K562 (cell line): ENCODE results near the gene CEP128. TPM values are rescaled to one million over a fixed set of nuclear protein-coding genes. Genes with fewer than 3 reads are reported as not detected.

Experiments used
- ATAC-seq: fragments of 200-7000 bp; cut with Tn5 transposase; 3 replicates; pipeline ENCODE4 v1.9.1; 2020; ENCODE audit warnings: moderate library complexity
- BruUV-seq: library from RNA; stranded (reverse); fragments of 400-500 nt; replicated peaks from 2 replicates; lab custom pipeline; 2021; lab: Mats Ljungman, UMichigan
- CTCF ChIA-PET: fragments of 300-600 bp; formaldehyde crosslinking; extraction: SDS; loops from one replicate; lab custom pipeline; 2021; ENCODE audit warnings: low intra/inter-chr PET ratio; lab: Yijun Ruan, JAX
- POLR2A ChIA-PET: fragments of 300-600, 350-650 bp; sonication (Branson Sonifier 250); formaldehyde crosslinking; extraction: SDS; loops from one replicate; lab custom pipeline; 2021; ENCODE audit warnings: antibody characterized with exemption, inconsistent platforms; lab: Yijun Ruan, JAX
- DNase-seq, 4 experiments: peaks; one replicate each; pipeline versions ENCODE4 v3.0.0 to v3.0.0-alpha.2; 2011 to 2018; ENCODE audit warnings: low spot score in 3 of 4, mixed read lengths in 3 of 4; ENCODE audit errors: extremely low read depth in 1 of 4
- FAIRE-seq: peaks from 2 replicates; lab custom pipeline; 2011; peaks lifted over from hg19 to GRCh38; lab: Jason Lieb, UNC
- H2AFZ ChIP-seq: 2 replicates; pipeline ENCODE4 v1.6.0; 2011; ENCODE audit warnings: low read depth, low read length, control low read depth, inconsistent platforms
- H3K27ac ChIP-seq: fragments of 200-600 bp; 3 replicates; pipeline ENCODE4 v1.8.0; 2011; ENCODE audit warnings: low read depth, mild to moderate bottlenecking, control low read depth, inconsistent platforms, low read length, moderate library complexity, mixed read lengths; ENCODE audit errors: extremely low read depth
- H3K27me3 ChIP-seq, 2 experiments: fragments of 300-600 bp in 1 of 2; 2 replicates in 1 of 2; 3 replicates in 1 of 2; pipeline versions ENCODE4 v1.6.0 to v1.8.0; 2011; ENCODE audit warnings: inconsistent platforms in 2 of 2, low read length in 2 of 2, mild to moderate bottlenecking in 1 of 2, mixed read lengths in 1 of 2, moderate library complexity in 1 of 2; ENCODE audit not compliant: control insufficient read depth in 2 of 2, insufficient read depth in 2 of 2
- H3K36me3 ChIP-seq: fragments of 300-600 bp; 3 replicates; pipeline ENCODE4 v1.8.0; 2011; ENCODE audit warnings: mild to moderate bottlenecking, low read length, inconsistent platforms; ENCODE audit not compliant: control insufficient read depth, insufficient read depth
- H3K4me1 ChIP-seq, 2 experiments: fragments of 200-600 bp in 1 of 2; replicated peaks in 1 of 2; 2 replicates in 1 of 2; 3 replicates in 1 of 2; pipeline versions ENCODE4 v1.5.1 to v1.8.0; 2011; ENCODE audit warnings: inconsistent platforms in 2 of 2, low read length in 2 of 2, mild to moderate bottlenecking in 1 of 2, mixed read lengths in 1 of 2, moderate library complexity in 1 of 2; ENCODE audit not compliant: control insufficient read depth in 2 of 2, insufficient read depth in 2 of 2
- H3K4me2 ChIP-seq: 2 replicates; pipeline ENCODE4 v1.6.1; 2011; ENCODE audit warnings: low read length, control low read depth, inconsistent platforms, mixed read lengths; ENCODE audit not compliant: insufficient read depth
- H3K4me3 ChIP-seq: fragments of 200-600 bp; sonication (generic), shearing (Covaris generic); 2 replicates; pipeline ENCODE4 v1.5.1; 2016; ENCODE audit warnings: control low read depth, inconsistent platforms
- H3K79me2 ChIP-seq: fragments of 200-600 bp; 3 replicates; pipeline ENCODE4 v1.8.0; 2011; ENCODE audit warnings: low read length, inconsistent platforms; ENCODE audit not compliant: control insufficient read depth, insufficient read depth
- H3K9ac ChIP-seq, 2 experiments: 2 replicates each; pipeline versions ENCODE4 v1.6.0 to v1.6.1; 2011; ENCODE audit warnings: low read depth in 2 of 2, low read length in 2 of 2, control low read depth in 1 of 2, inconsistent platforms in 1 of 2, mild to moderate bottlenecking in 1 of 2, mixed read lengths in 1 of 2; ENCODE audit not compliant: insufficient read depth in 1 of 2
- H3K9me1 ChIP-seq: one replicate; pipeline ENCODE4 v1.6.0; 2011; ENCODE audit warnings: inconsistent platforms, mild to moderate bottlenecking, low read length, moderate library complexity; ENCODE audit not compliant: control insufficient read depth, insufficient read depth
- H3K9me3 ChIP-seq: replicated peaks from 2 replicates; pipeline ENCODE4 v1.5.1; 2011; ENCODE audit warnings: low read depth, low read length, inconsistent platforms; ENCODE audit not compliant: control insufficient read depth, insufficient read depth
- H4K20me1 ChIP-seq: replicated peaks from 2 replicates; pipeline ENCODE4 v1.6.1; 2011; ENCODE audit warnings: low read length, inconsistent platforms, mixed read lengths; ENCODE audit not compliant: control insufficient read depth, insufficient read depth
- CREM ChIP-seq: IDR thresholded peaks from 2 replicates; pipeline ENCODE4 v1.6.1; 2014; ENCODE audit warnings: antibody characterized with exemption, low read depth
- E2F4 ChIP-seq: sonication (generic); formaldehyde crosslinking; IDR thresholded peaks from 2 replicates; pipeline ENCODE4 v1.8.0; 2022; ENCODE audit warnings: mild to moderate bottlenecking, low read depth, missing genetic modification reagents
- MEIS2 ChIP-seq: fragments of 450-650 bp; IDR thresholded peaks from 2 replicates; pipeline ENCODE4 v1.6.1; 2014; ENCODE audit warnings: mild to moderate bottlenecking; ENCODE audit not compliant: partially characterized antibody
- NFXL1 ChIP-seq: fragments of 450-650 bp; formaldehyde crosslinking; IDR thresholded peaks from 2 replicates; pipeline ENCODE4 v1.4.0; 2021; ENCODE audit warnings: mild to moderate bottlenecking
- ZNF57 ChIP-seq: fragments of 450-650 bp; formaldehyde crosslinking; IDR thresholded peaks from 2 replicates; pipeline ENCODE4 v1.4.0; 2020; ENCODE audit warnings: mild to moderate bottlenecking, moderate library complexity
- WGBS: fragments of 100-300 bp; shearing (Covaris generic); methylation state at CpG from one replicate; pipeline ENCODE4 v1.1.6; 2016; ENCODE audit warnings: low coverage, mixed read lengths; ENCODE audit not compliant: insufficient coverage; ENCODE audit errors: missing lambda C conversion rate; 5-methylcytosine and 5-hydroxymethylcytosine counted together
- in situ Hi-C: fragments of 300-500 bp; cut with MboI; formaldehyde crosslinking; loops from 4 replicates; pipeline ENCODE4 v1.15.0; 2018; ENCODE audit warnings: inconsistent platforms, mixed read lengths
- intact Hi-C: fragments of 100-400 bp; cut with micrococcal nuclease; formaldehyde crosslinking; loops from 2 replicates; pipeline ENCODE4 v1.14.2; 2022
- polyA plus RNA-seq, 8 experiments: library from polyadenylated mRNA; depleted of rRNA in 4 of 8; stranded (reverse) in 5 of 8; unstranded in 3 of 8; fragments of >200 nt; fragmentation: Nextera tagmentation in 2 of 8; fragmentation: Illumina TruSeq in 1 of 8; extraction: Ambion mirVana in 2 of 8; extraction: Trizol in 1 of 8; gene quantifications; 2 replicates each; pipeline versions ENCODE4 v1.2.1 to v1.2.3, GENCODE V29; 2011 to 2014; ENCODE audit warnings: inconsistent platforms in 1 of 8, missing spikeins in 1 of 8
- total RNA-seq, 7 experiments: library from RNA; depleted of rRNA in 6 of 7; stranded (reverse); fragments of >200 nt in 6 of 7; fragmentation: Illumina TruSeq in 2 of 7; extraction: Trizol in 2 of 7; gene quantifications; 2 replicates each; pipeline versions ENCODE4 v1.2.1 to v1.2.3, GENCODE V29; 2011 to 2021; ENCODE audit warnings: low replicate concordance in 1 of 7
- TF ChIP-seq, protein P1 (sequence below): fragments of 450-650 bp; IDR thresholded peaks from 2 replicates; pipeline ENCODE4 v1.6.1; 2014; ENCODE audit warnings: low read depth, mild to moderate bottlenecking, moderate library complexity, borderline replicate concordance

CEP128 gene
- total and polyA plus RNA-seq, 9 of the 15 experiments (the other 6 are each of a cell fraction or from before 2014, with no cell fraction given) = 2.3 to 9.2 (median 4.6) TPM

DNA sequence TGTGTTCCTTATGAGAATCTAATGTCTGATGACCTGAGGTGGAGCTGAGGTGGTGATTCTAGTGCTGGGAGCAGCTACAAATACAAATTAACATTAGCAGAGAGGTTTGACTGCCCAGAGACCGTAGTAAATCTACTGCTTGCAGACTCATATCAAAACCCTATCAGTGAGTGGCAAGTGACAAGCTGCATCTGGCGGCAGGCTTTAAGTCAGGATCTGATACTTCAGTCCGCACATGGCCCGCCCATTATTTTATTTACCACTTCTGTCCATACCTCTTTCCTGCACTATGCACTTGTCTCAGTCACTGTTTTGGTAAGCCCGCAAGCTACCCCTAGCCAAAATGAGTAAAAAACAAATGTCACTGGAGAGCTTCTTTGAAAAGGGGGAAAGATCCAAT is 11.4 kb downstream of the CEP128 start:
- ChIA-PET CTCF (no interaction called here), POLR2A (interaction anchor here (0.8 kb wide), 1 partner anchor 12 kb away, joined by 3 read pairs; no protein-coding TSS in a partner anchor)
- no peaks in the 10 kb centered on the region for H4K20me1 ChIP-seq
- no peak for ATAC-seq
- H3K79me2 ChIP-seq = no peaks in the 10 kb centered on the region
- no peaks in the 10 kb centered on the region for H3K9me3 ChIP-seq
- H3K4me1 ChIP-seq = peaks cover 0 to 2% of the 10 kb centered on the region in 2 experiments; a peak in 3 of 5 replicates
- TF ChIP-seq, protein P1, sequence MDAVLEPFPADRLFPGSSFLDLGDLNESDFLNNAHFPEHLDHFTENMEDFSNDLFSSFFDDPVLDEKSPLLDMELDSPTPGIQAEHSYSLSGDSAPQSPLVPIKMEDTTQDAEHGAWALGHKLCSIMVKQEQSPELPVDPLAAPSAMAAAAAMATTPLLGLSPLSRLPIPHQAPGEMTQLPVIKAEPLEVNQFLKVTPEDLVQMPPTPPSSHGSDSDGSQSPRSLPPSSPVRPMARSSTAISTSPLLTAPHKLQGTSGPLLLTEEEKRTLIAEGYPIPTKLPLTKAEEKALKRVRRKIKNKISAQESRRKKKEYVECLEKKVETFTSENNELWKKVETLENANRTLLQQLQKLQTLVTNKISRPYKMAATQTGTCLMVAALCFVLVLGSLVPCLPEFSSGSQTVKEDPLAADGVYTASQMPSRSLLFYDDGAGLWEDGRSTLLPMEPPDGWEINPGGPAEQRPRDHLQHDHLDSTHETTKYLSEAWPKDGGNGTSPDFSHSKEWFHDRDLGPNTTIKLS = no peak
- TF ChIP-seq CREM (no peak), NFXL1 (CRISPR knock-in tag) (no peak), MEIS2 (peak; percentile 24), ZNF57 (CRISPR knock-in tag) (no peak), E2F4 (no peak)
- H3K4me3 ChIP-seq = no peak overlapping the region
- WGBS = 31% methylated on average over 4 of the region's 5 CpGs
- in situ Hi-C loops = no loop called here
- no peak overlapping the region for H3K4me2 ChIP-seq
- H3K27me3 ChIP-seq = no peaks in the 10 kb centered on the region
- intact Hi-C loops = no loop called here
- no peak overlapping the region for H2AFZ ChIP-seq
- H3K9ac ChIP-seq = no peak overlapping the region
- H3K36me3 ChIP-seq = no peaks in the 10 kb centered on the region
- no peak overlapping the region for H3K27ac ChIP-seq
- no peak for FAIRE-seq
- no peak for DNase-seq
- H3K9me1 ChIP-seq = no peaks in the 10 kb centered on the region
- BruUV-seq = no TSS peak
